Jurkat, Clone E6-1 (cell line): ENCODE measurements around the gene CCDC92.

Source experiments
- DNase-seq: peaks from one replicate; pipeline ENCODE4 v3.0.0-alpha.2; 2011; ENCODE audit warnings: low read depth, low spot score
- H3K4me3 ChIP-seq: 2 replicates; pipeline ENCODE4 v1.5.1; 2011; ENCODE audit warnings: mild to moderate bottlenecking, low read length, control low read depth, moderate library complexity

The CCDC92 gene

GRCh38 chr12:123900871-123901376, 71.7 kb downstream of the CCDC92 start:
- peak; percentile 78 for DNase-seq
- no peak overlapping the region for H3K4me3 ChIP-seq

GRCh38 chr12:123899368-123899767, 73.3 kb downstream of the CCDC92 start:
- no peak overlapping the region for H3K4me3 ChIP-seq
- no peak for DNase-seq

DNA sequence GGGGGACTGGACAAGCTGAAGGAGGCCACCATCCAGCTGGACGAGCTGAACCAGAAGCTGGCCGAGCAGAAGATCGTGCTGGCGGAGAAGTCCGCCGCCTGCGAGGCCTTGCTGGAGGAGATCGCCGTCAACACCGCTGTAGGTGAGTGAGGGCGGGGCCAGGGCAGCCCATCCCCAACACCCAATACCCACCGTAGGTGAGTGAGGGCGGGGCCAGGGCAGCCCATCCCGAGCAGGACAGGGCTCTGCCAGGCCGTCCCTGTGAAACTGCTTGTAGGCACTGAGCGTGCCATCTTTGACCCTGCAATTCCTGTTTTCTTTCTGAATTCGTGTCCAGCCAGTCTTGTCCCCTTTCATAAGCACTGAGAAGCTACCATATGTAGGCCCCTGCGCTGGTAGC, 74.0 kb downstream of the CCDC92 start:
- DNase-seq, result no peak

DNA sequence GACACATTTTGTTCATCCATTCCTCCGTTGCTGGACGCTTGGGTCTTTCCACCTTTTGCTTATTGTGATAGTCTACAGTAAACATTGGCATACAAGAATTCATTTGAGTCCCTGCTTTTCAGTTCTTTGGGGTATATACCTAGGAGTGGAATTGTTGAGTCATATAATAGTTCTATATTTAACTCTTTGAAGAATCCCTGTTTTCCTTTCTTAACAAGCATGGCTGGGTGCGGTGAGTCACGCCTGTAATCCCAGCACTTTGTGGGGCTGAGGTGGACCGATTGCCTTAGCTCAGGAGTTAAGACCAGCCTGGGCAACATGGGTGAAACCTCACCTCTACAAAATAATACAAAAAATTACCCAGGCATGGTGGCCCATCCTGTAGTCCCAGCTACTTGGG, 75.4 kb downstream of the CCDC92 start:
- H3K4me3 ChIP-seq, result no peak overlapping the region
- no peak for DNase-seq

More for the DNA sequence above, 74.0 kb downstream of the CCDC92 start:
- H3K4me3 ChIP-seq, result no peak overlapping the region

DNA sequence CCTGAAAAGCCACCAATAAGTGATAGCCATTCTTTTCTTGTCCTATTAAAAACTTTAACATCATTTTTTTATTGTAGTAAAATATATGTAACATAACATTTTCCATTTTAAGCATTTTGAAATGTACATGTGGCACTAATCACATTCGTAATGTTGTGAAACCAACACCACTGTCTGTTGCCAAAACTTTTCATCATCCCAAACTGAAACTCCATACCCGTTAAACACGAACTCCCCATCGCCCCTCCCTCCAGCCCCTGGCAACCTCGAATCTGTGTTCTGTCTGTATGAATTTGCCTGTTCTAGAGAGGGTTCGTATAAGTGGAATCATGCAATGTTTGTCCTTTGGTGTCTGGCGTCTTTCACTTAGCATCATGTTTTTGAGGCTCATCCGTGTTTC, 75.9 kb downstream of the CCDC92 start:
- H3K4me3 ChIP-seq, result no peak overlapping the region
- no peak for DNase-seq

- H3K4me3 ChIP-seq, result no peak overlapping the region
- DNase-seq, result no peak
These were observed 77.2 kb downstream of the CCDC92 start for GRCh38 chr12:123895451-123895850.

GRCh38 chr12:123894823-123895345, 77.7 kb downstream of the CCDC92 start:
- no peak overlapping the region for H3K4me3 ChIP-seq
- DNase-seq, result no peak

GRCh38 chr12:123893276-123893675, 79.4 kb downstream of the CCDC92 start:
- DNase-seq, result no peak
- no peak overlapping the region for H3K4me3 ChIP-seq

- H3K4me3 ChIP-seq, result no peak overlapping the region
- no peak for DNase-seq
These were observed 79.8 kb downstream of the CCDC92 start for GRCh38 chr12:123892853-123893252.

DNA sequence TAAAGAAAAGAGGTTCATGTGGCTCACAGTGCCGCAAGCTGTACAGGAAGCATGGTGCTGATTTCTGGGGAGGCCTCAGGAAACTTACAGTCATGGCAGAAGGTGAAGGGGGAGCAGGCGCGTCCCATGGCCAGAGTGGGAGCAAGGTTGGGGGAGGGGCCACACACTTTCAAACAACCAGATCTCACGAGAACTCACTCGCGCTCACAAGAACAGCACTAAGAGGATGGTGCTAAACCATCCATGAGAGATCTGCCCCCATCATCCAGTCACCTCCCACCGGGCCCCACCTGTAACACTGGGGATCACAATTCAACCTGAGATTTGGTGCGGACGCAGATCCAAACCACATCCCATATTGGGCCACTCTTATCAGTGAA, 80.5 kb downstream of the CCDC92 start:
- DNase-seq, result no peak
- no peak overlapping the region for H3K4me3 ChIP-seq

DNA sequence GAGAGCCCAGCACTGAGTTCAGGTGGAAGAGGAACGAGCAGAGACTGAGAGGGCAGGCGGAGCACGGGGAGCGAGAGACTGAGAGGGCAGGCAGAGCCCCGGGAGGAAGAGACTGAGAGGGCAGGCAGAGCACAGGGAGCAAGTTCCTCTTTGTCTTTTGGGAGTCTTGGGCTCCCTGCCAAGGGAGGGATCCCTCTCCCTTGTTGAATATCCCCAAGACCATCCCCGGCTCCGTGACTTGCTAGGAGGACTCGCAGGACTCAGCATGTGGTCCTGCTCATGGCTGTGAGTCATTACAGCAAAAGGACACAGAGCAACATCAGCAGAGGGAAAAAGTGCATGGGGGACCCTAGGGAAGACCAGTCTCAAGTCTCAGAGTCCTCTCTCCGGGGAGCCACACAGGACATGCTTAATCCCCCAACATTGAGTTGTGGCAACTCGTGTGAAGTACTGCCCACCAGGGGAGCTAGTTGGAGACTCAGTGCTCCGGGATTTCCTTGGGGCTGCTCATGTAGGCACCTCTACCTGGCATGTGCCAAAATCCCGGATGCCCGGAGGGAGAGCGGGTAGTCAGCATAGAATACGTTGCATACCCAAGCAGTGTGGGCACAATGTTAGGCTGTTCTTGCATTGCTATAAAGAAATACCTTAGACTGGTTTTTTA, 81.0 kb downstream of the CCDC92 start:
- no peak overlapping the region for H3K4me3 ChIP-seq
- DNase-seq, result no peak

GRCh38 chr12:123891011-123891410, 81.6 kb downstream of the CCDC92 start:
- no peak overlapping the region for H3K4me3 ChIP-seq
- no peak for DNase-seq

DNA sequence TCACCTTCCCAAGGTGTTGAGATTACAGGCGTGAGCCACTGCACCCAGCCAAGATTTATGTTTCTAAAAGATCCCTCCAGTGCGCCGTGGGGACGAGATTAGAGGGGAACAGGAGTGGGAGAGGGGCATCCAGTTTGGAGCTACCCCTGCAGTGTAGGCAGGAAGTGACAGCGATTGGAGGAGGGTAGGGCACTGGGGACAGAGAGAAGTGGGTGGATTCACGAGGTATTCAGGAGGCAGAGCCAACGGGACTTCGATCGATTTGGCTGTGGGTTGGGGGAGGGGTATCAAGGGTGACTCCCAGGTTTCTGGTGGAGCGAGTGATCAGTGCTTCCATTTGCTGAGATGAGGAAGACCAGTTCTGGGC, 82.1 kb downstream of the CCDC92 start:
- no peak overlapping the region for H3K4me3 ChIP-seq

DNA sequence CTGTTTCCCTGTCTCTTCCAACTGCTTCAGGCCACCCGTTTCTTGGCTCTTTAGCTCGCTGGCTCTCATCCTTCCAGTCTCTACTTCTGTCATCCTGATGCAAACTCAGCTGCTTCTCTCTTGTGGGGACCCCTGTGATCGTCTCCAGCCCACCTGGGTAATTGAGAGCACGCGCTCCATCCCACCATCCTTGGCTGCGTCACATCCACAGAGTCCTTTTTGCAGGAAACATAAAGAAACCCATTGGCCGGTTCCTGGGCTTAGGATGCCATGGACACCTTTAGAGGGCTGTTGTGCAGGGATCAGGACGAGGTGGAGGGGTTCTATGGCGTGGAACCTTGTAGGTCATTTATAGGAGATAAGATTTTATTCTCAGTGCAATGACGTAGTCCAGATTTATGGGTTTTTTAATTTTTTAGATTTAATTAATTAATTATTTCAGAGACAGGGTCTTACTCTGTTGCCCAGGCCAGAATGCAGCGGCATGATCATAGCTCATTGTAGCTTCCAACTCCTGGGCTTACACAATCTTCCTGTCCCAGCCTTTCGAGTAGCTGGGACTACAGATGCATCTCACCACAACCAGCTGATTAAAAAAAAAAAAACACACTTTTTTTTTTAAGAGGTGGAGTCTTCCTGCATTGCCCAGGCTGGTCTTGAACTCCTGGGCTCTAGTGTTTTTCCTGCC, 82.6 kb downstream of the CCDC92 start:
- peak; percentile 59 for DNase-seq

More for the DNA sequence above, 82.1 kb downstream of the CCDC92 start:
- DNase-seq, result no peak

DNA sequence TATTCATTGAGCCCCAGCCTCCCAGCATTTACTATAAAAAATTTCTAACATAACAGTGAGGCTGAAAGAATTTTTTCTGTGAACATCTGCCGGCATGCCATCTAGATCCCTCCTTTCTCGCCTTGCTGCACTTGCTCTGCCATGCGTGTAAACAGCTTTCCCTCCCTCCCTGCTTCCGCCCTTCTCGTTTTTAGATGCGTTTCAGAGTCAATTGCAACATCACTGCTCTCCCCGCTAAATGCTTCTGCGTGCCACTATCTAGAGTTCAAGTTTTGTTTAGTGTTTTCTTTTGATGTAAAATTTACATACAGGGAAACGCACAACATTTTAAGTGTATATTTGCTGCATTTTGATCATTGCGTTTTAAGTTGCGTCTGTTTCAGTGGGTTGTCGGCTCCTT, 83.6 kb downstream of the CCDC92 start:
- no peak overlapping the region for H3K4me3 ChIP-seq
- no peak for DNase-seq

More for the DNA sequence above, 82.6 kb downstream of the CCDC92 start:
- no peak overlapping the region for H3K4me3 ChIP-seq

DNA sequence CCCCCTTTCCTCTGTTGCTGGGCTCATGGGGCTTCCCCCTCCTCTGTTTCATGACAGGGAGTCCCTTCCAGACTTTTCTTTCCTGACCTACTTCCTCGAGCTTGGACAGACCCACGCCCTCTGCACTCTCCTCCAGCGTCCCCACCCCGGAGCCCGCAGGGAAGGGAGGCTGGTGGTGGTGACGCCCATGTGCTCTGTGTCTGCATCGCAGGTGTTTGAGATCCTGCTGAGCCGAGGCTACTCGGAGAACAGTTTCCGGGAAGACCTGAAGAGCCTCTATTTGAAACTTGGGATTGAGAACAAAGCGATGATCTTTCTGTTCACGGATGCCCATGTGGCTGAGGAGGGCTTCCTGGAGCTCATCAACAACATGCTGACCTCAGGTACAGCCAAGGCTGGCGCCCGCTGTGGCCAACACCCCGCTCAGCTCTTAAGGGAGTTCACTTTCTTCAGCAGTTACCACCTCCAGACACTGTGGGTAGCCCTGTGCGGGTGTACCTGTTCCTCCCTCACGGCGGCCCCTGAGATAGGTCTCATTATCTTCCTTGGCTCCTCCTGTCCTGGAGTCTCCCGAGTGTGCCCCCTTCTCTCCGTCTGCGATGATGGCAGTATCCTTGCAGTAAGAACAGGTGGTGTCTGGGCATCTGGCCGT, 85.6 kb downstream of the CCDC92 start:
- no peak overlapping the region for H3K4me3 ChIP-seq
- DNase-seq, result no peak

DNA sequence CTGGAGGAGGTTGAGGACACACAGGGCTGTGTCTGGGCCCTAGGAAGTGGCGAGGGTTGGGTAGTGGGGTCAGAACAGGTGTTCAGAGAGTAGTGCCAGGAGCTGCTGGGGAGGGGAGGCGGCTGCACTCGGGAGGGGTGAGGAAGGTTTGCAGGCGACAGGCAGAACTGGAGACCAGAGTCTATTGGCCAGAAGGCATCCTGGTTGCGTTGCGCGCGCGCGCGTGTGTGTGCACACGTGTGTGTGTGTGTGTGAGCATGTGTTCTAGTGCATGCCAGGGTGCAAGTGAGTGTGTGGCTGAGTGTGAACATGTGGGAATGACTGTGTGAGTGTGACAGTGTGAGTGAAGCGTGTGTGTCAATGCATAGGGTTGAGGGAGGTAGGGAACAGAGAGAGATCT, 86.4 kb downstream of the CCDC92 start:
- H3K4me3 ChIP-seq, result no peak overlapping the region
- no peak for DNase-seq
